Endothelial cell of umbilical vein (primary cell): ENCODE data around the gene SPEN. TPM values are rescaled to one million over a fixed set of nuclear protein-coding genes. Genes with fewer than 3 reads are reported as not detected.

Experiments
- BruUV-seq: library from RNA; stranded (reverse); fragments of 400-500 nt; replicated peaks from 2 replicates; lab custom pipeline; 2021; lab: Mats Ljungman, UMichigan
- CTCF ChIA-PET: fragments of 300-600, 350-600 bp; sonication (Branson Sonifier 250); formaldehyde crosslinking; loops from one replicate; lab custom pipeline; 2021; ENCODE audit warnings: antibody characterized with exemption, inconsistent platforms; lab: Charles Lee
- POLR2A ChIA-PET: fragments of 300-600, 350-600 bp; sonication (Branson Sonifier 250); formaldehyde crosslinking; loops from one replicate; lab custom pipeline; 2021; ENCODE audit warnings: antibody characterized with exemption, inconsistent platforms; lab: Charles Lee
- DNase-seq: peaks from one replicate; pipeline ENCODE4 v3.0.0-alpha.2; 2011; ENCODE audit warnings: low read depth, low spot score
- FAIRE-seq: peaks from 2 replicates; lab custom pipeline; 2011; peaks lifted over from hg19 to GRCh38; lab: Jason Lieb, UNC
- H2AFZ ChIP-seq: 2 replicates; pipeline ENCODE4 v1.6.0; 2012; ENCODE audit warnings: low read depth, low read length, control low read depth, inconsistent platforms
- H3K27ac ChIP-seq: 2 replicates; pipeline ENCODE4 v1.5.1; 2011; ENCODE audit warnings: low read depth, mild to moderate bottlenecking, control low read depth, low read length, moderate library complexity; ENCODE audit not compliant: insufficient read depth
- H3K27me3 ChIP-seq, 2 experiments: 2 replicates each; pipeline versions ENCODE4 v1.6.0 to v1.6.1; 2011; ENCODE audit warnings: low read length in 2 of 2, mixed read lengths in 1 of 2; ENCODE audit not compliant: control insufficient read depth in 2 of 2, insufficient read depth in 2 of 2
- H3K36me3 ChIP-seq, 2 experiments: 2 replicates in 1 of 2; 3 replicates in 1 of 2; pipeline ENCODE4 v1.5.1; 2011; ENCODE audit warnings: low read length in 2 of 2, mild to moderate bottlenecking in 1 of 2, moderate library complexity in 1 of 2; ENCODE audit not compliant: control insufficient read depth in 2 of 2, insufficient read depth in 2 of 2; ENCODE audit errors: extremely low read depth in 1 of 2
- H3K4me1 ChIP-seq: 3 replicates; pipeline ENCODE4 v1.5.1; 2011; ENCODE audit warnings: mild to moderate bottlenecking, low read length; ENCODE audit not compliant: control insufficient read depth, insufficient read depth; ENCODE audit errors: extremely low read depth
- H3K4me2 ChIP-seq: 2 replicates; pipeline ENCODE4 v1.6.1; 2011; ENCODE audit warnings: low read length, control low read depth, mixed read lengths; ENCODE audit not compliant: insufficient read depth
- H3K4me3 ChIP-seq, 3 experiments: fragments of 200-600 bp in 1 of 3; sonication (generic), shearing (Covaris generic) in 1 of 3; replicated peaks in 1 of 3; 2 replicates each; pipeline ENCODE4 v1.5.1; 2011 to 2016; ENCODE audit warnings: control low read depth in 3 of 3, low read length in 3 of 3, mild to moderate bottlenecking in 2 of 3, inconsistent platforms in 1 of 3, low read depth in 1 of 3, moderate library complexity in 1 of 3; ENCODE audit not compliant: insufficient read depth in 1 of 3
- H3K79me2 ChIP-seq: 2 replicates; pipeline ENCODE4 v1.6.0; 2012; ENCODE audit warnings: low read length, inconsistent platforms; ENCODE audit not compliant: control insufficient read depth, insufficient read depth
- H3K9ac ChIP-seq: replicated peaks from 2 replicates; pipeline ENCODE3; 2011; ENCODE audit warnings: low read length, control low read depth; ENCODE audit not compliant: insufficient read depth; ENCODE audit errors: extremely low read depth
- H3K9me1 ChIP-seq: replicated peaks from 3 replicates; pipeline ENCODE4 v1.6.0; 2011; ENCODE audit warnings: mild to moderate bottlenecking, low read length; ENCODE audit not compliant: control insufficient read depth, insufficient read depth; ENCODE audit errors: extremely low read depth
- H3K9me3 ChIP-seq: replicated peaks from 2 replicates; pipeline ENCODE4 v1.5.1; 2012; ENCODE audit warnings: low read length, inconsistent platforms; ENCODE audit not compliant: control insufficient read depth, insufficient read depth
- H4K20me1 ChIP-seq: replicated peaks from 2 replicates; pipeline ENCODE3; 2011; ENCODE audit warnings: mild to moderate bottlenecking, low read length; ENCODE audit not compliant: control insufficient read depth, insufficient read depth; ENCODE audit errors: extremely low read depth
- CTCF ChIP-seq, 2 donors: IDR thresholded peaks; 1 replicate in 1 of 2; 2 replicates in 1 of 2; pipeline ENCODE4 v1.5.1; 2011; ENCODE audit warnings: low read length in 2 of 2, mild to moderate bottlenecking in 2 of 2, moderate library complexity in 2 of 2, control low read depth in 1 of 2, inconsistent platforms in 1 of 2, low read depth in 1 of 2; ENCODE audit not compliant: insufficient read depth in 1 of 2; ENCODE audit errors: extremely low read depth in 1 of 2
- EZH2 ChIP-seq: IDR thresholded peaks from 2 replicates; pipeline ENCODE4 v1.6.1; 2012; ENCODE audit warnings: borderline replicate concordance, low read depth, mild to moderate bottlenecking, moderate library complexity, low read length, inconsistent platforms; ENCODE audit not compliant: severe bottlenecking
- FOS ChIP-seq: IDR thresholded peaks from 2 replicates; pipeline ENCODE4 v1.6.1; 2011; ENCODE audit warnings: mild to moderate bottlenecking, low read length, moderate library complexity, borderline replicate concordance; ENCODE audit not compliant: insufficient read depth
- GATA2 ChIP-seq: IDR thresholded peaks from 2 replicates; pipeline ENCODE4 v1.7.0; 2011; ENCODE audit warnings: low read depth, mild to moderate bottlenecking, moderate library complexity, mixed read lengths, low read length; ENCODE audit not compliant: insufficient read length, insufficient read depth
- JUN ChIP-seq: IDR thresholded peaks from 2 replicates; pipeline ENCODE4 v1.6.1; 2011; ENCODE audit warnings: borderline replicate concordance, low read depth; ENCODE audit not compliant: insufficient read length, insufficient read depth
- MAX ChIP-seq: IDR thresholded peaks from 2 replicates; pipeline ENCODE4 v1.6.1; 2011; ENCODE audit not compliant: insufficient read depth, insufficient read length
- MYC ChIP-seq: IDR thresholded peaks from one replicate; pipeline ENCODE4 v1.6.1; 2011; ENCODE audit warnings: mild to moderate bottlenecking, low read depth, low read length
- POLR2A ChIP-seq: IDR thresholded peaks from 2 replicates; pipeline ENCODE4 v1.6.1; 2012; ENCODE audit warnings: low read depth, mild to moderate bottlenecking, control low read depth, low read length
- POLR2AphosphoS5 ChIP-seq: IDR thresholded peaks from 2 replicates; pipeline ENCODE4 v1.6.1; 2012; ENCODE audit warnings: low read depth, mild to moderate bottlenecking, control low read depth, low read length, moderate library complexity; ENCODE audit not compliant: insufficient read depth
- dilution Hi-C: fragments of 300-500 bp; cut with MboI; formaldehyde crosslinking; loops from one replicate; pipeline ENCODE4 v1.15.0; 2019; ENCODE audit warnings: low sequenced_read_pairs; ENCODE audit not compliant: extremely low pct_ligation_motif_present
- intact Hi-C: fragments of 100-400 bp; cut with micrococcal nuclease; formaldehyde crosslinking; loops from one replicate; pipeline ENCODE4 v1.10.0; 2022
- polyA plus RNA-seq, 4 experiments: library from polyadenylated mRNA; depleted of rRNA in 3 of 4; stranded (reverse) in 3 of 4; unstranded in 1 of 4; fragments of >200 nt; gene quantifications; 2 replicates each; pipeline versions ENCODE4 v1.2.1 to v1.2.3, GENCODE V29; 2011 to 2012; ENCODE audit warnings: missing spikeins in 1 of 4
- total RNA-seq: library from RNA; stranded (reverse); gene quantifications from 2 replicates; pipeline ENCODE4 v1.2.3, GENCODE V29; 2021

The SPEN gene
- total and polyA plus RNA-seq, 2 donors (not counting 3 experiments of a cell fraction or from before 2014, with no cell fraction given), result 9.3 to 44.4 TPM

GRCh38 chr1:15950763-15951295 is 103.3 kb downstream of the SPEN start:
- BruUV-seq, result no TSS peak
- Histone ChIP-seq H3K4me3 (no peak overlapping the region), H3K4me2 (no peak overlapping the region), H3K4me1 (peaks cover 60% of the 10 kb centered on the region), H3K36me3 (peaks cover 6 to 20% of the 10 kb centered on the region in 2 experiments), H3K27me3 (no peaks in the 10 kb centered on the region), H3K9me1 (no peaks in the 10 kb centered on the region), H4K20me1 (no peaks in the 10 kb centered on the region), H3K79me2 (peaks cover 42% of the 10 kb centered on the region), H3K9ac (peak overlapping the region; percentile 30), H3K9me3 (no peaks in the 10 kb centered on the region), H2AFZ (no peak overlapping the region), H3K27ac (peak overlapping the region; percentile 75)
- intact Hi-C loops, result no loop called here
- peak; percentile 76 for DNase-seq
- dilution Hi-C loops, result no loop called here
- FAIRE-seq, result peak; percentile 67
- TF ChIP-seq MYC, result no peak
- no peak for TF ChIP-seq EZH2
- no peak for TF ChIP-seq POLR2AphosphoS5
- no peak for TF ChIP-seq POLR2A
- TF ChIP-seq FOS, result no peak
- TF ChIP-seq CTCF (IDR thresholded peaks at IDR 0.05; ENCODE audit: extremely low read depth in 1 of 2, insufficient read depth in 1 of 2, low read depth in 1 of 2, low read length in 2 of 2), result no peak
- no peak for TF ChIP-seq MAX
- peak; percentile 22 for TF ChIP-seq GATA2
- TF ChIP-seq JUN, result peak; percentile 51
- POLR2A ChIA-PET, result no interaction called here
- CTCF ChIA-PET, result interaction anchor here (1.0 to 2.5 kb wide), 3 partner anchors 44 to 159 kb away, joined by 3 to 11 read pairs (median 8); no protein-coding TSS in a partner anchor
